AG10803 (cell line): ENCODE measurements around the gene COMMD6.

Experiments
- DNase-seq: peaks from one replicate; pipeline ENCODE4 v3.0.0; 2010; ENCODE audit warnings: low read depth
- H3K4me3 ChIP-seq: 2 replicates; pipeline ENCODE4 v1.5.1; 2011; ENCODE audit warnings: mild to moderate bottlenecking, low read length, control low read depth
- TF ChIP-seq, protein P1 (sequence below): conservative IDR thresholded peaks from 2 replicates; pipeline ENCODE4 v1.5.1; 2011; ENCODE audit warnings: mild to moderate bottlenecking, low read length, control low read depth, inconsistent platforms

COMMD6 gene

DNA sequence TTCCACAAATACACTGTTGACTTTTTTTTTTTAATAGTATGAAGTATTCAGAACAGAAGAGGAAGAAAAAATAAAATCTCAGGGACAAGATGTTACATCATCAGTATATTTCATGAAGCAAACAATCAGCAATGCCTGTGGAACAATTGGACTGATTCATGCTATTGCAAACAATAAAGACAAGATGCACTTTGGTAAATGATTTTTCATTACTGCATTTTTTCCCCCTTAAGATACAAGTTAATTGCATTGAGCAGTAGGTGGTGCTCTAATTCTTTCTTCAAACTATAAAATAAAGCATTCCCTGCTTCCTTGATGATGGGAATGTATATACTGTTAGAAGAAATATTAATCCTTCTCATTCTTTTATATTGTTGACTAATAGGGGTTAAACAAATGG is 29.0 kb upstream of the COMMD6 start:
- H3K4me3 ChIP-seq: no peak overlapping the region
- DNase-seq: peak; percentile 75
- TF ChIP-seq, protein P1, sequence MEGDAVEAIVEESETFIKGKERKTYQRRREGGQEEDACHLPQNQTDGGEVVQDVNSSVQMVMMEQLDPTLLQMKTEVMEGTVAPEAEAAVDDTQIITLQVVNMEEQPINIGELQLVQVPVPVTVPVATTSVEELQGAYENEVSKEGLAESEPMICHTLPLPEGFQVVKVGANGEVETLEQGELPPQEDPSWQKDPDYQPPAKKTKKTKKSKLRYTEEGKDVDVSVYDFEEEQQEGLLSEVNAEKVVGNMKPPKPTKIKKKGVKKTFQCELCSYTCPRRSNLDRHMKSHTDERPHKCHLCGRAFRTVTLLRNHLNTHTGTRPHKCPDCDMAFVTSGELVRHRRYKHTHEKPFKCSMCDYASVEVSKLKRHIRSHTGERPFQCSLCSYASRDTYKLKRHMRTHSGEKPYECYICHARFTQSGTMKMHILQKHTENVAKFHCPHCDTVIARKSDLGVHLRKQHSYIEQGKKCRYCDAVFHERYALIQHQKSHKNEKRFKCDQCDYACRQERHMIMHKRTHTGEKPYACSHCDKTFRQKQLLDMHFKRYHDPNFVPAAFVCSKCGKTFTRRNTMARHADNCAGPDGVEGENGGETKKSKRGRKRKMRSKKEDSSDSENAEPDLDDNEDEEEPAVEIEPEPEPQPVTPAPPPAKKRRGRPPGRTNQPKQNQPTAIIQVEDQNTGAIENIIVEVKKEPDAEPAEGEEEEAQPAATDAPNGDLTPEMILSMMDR: peak; percentile 62

DNA sequence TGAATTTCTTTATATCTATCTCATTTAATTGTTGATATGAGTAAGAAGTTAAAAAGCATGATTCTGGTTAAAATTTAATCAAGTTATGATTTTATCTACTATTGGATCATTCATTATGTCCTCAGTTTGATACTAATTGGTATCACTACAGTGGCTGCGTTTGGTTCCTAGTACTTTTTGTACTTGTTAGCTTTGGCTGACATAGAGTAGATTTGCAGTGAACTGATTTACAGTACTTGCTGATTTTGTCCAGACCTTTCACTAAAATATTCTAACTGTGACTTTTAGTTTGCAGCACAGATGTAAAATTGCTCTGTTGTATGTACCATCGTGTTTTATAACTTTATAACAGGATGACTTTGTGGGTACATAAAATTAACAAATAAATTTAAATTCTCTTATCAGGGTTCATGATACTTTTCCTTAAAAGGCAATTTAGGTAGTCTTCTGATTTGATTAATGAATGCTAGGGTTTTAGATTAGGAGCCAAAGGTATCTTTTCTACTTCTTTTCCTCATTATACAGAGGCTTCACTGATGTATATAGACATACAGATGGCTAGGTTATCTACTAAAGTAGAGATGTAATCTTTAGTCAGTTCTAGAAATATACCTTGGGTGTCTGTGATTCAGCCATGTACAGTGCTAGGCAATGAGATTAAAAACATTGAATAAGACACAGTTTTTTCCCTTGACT is 20.7 kb upstream of the COMMD6 start:
- no peak overlapping the region for H3K4me3 ChIP-seq
- TF ChIP-seq, protein P1: no peak
- DNase-seq: no peak

DNA sequence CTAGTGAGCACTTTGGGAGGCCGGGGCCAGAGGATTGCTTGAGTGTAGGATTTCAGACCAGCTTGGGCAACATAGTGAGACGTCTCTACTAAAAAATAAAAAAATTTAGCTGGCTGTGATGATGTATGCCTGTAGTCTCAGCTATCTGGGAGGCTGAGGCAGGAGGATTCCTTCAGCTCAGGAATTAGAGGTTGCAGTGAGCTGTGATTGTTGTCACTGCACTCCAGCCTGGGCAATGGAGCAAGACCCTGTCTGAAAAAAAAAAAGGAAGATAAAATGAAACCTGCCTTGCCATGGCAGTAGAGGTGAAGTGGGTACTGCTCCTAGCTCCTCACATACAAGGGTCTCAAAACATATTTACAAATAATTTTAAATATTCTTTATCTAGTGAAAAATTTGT is 19.3 kb upstream of the COMMD6 start:
- no peak overlapping the region for H3K4me3 ChIP-seq
- TF ChIP-seq, protein P1: no peak
- no peak for DNase-seq

DNA sequence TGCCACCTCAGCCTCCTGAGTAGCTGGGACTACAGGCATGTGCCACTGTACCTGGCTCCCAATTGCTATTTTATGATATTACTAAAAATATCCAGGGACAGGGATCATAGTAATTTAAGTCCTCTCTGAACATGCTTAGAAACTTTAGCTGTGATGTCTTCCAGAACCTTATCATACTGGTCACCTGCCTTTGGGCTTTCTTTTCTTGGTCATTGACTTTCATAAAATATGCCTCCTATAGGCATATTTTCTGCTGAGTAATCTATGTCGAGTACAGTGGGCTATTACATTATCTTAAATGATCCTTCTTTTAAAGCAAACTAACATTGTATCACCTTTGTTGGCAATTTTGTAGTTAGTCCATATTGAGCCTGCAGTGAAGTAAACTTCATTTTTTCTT is 18.2 kb upstream of the COMMD6 start:
- TF ChIP-seq, protein P1: no peak
- DNase-seq: no peak
- no peak overlapping the region for H3K4me3 ChIP-seq

DNA sequence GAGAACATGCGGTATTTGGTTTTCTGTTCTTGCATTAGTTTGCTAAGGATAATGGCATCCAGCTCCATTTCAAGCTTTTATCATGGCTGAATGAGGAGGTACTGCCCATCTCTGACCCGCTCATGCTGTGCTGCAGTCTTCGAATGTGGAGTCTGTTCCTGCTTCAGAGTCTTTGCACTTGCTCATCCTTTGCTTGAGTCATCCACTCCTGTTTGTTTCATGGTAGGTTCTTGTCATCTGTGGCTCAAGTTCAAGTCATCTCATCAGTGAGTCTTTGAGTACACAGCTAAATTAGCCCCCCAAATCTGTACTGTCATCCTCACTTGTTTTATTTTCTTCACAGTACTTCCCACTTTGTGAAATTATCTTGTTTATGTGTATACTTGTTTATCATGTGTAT is 17.3 kb upstream of the COMMD6 start:
- DNase-seq: no peak
- TF ChIP-seq, protein P1: no peak
- no peak overlapping the region for H3K4me3 ChIP-seq

DNA sequence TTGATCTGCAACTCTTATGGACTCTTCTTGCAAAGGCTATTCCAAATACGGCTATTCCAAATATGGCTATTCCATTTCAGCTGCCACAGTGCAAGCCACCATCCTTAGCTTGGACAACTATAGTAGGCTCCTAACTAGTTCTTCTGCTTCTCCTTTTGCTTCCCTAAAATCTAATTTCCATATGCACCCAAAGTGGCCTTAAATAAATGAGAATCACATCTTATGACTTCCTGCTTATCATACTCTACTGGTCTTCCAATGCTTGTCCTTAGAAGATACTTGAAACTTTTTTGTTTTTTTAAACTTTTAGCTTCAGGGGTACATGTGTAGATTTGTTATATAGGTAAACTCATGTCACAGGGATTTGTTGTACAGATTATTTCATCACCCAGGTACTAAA is 16.8 kb upstream of the COMMD6 start:
- no peak for DNase-seq
- H3K4me3 ChIP-seq: no peak overlapping the region
- TF ChIP-seq, protein P1: no peak

DNA sequence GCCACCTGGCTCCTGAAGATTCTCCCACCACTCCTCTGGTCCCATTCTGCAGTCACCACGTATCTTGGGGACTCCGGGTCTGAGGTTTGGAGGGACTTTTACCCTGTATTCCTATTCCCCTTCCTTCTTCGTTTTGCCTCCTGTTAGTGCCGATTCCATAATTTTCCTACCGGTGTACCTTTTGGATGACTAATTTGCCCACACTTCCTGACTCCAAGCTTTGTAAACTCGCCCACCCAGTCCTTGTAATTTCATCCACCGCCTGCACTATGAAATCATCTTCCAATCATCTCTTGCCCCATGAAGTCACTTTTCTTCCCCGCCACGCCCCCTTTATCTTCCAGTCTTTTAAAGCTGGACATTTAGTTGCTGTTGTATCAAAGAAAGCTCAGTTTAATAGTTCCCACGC is 12.5 kb upstream of the COMMD6 start:
- peak; percentile 62 for DNase-seq
- TF ChIP-seq, protein P1: no peak
- peak overlapping the region; percentile 95 for H3K4me3 ChIP-seq
